HG03064 (cell line): ENCODE results near the gene CNTF.
"Not testable (repeated sequence)": the region's sequence is repeated elsewhere in the genome, so short reads cannot be mapped to it uniquely, and the experiment has no call there.

Experiments
- ATAC-seq: cut with Tn5 transposase; IDR thresholded peaks from one replicate; pipeline ENCODE4 v1.9.1; 2021; ENCODE audit warnings: low read depth; ENCODE audit not compliant: unreplicated experiment

The CNTF gene, protein sequence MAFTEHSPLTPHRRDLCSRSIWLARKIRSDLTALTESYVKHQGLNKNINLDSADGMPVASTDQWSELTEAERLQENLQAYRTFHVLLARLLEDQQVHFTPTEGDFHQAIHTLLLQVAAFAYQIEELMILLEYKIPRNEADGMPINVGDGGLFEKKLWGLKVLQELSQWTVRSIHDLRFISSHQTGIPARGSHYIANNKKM

DNA sequence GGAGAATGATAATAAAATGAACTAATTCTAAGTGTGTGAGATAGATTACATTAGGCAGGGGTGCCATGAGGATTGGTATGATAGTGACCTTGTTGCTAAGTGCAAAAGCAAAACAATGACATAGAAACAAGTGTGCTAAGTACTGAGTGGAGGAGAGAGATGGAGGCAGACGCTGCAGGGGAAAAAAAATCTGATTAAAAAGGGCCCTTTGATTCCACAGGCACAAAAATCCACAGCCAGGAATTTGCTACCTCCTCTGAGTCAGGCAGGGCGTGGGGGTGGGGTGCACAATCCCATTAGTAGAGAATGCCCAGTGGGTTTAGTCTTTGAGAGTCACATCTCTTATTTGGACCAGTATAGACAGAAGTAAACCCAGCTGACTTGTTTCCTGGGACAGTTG is at the start of gene CNTF:
CNTF (plus strand) TSS at position 322 of the 400 bp plus-strand sequence. CDS start 88 bp downstream, outside the sequence.
- no peak for ATAC-seq

DNA sequence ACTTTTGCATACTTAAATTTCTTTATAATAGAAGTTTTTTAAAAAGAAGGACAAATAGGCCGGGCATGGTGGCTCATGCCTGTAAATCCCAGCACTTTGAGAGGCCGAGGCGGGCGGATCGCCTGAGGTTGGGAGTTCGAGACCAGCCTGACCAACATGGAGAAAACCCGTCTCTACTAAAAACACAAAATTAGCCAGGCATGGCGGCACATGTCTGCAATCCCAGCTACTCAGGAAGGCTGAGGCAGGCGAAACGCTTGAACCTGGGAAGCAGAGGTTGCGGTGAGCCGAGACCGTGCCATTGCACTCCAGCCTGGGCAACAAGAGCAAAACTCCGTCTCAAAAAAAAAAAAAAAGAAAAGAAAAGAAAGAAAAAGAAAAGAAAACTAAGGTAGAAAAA is 49.6 kb upstream of the CNTF start:
- not testable (repeated sequence) for ATAC-seq

DNA sequence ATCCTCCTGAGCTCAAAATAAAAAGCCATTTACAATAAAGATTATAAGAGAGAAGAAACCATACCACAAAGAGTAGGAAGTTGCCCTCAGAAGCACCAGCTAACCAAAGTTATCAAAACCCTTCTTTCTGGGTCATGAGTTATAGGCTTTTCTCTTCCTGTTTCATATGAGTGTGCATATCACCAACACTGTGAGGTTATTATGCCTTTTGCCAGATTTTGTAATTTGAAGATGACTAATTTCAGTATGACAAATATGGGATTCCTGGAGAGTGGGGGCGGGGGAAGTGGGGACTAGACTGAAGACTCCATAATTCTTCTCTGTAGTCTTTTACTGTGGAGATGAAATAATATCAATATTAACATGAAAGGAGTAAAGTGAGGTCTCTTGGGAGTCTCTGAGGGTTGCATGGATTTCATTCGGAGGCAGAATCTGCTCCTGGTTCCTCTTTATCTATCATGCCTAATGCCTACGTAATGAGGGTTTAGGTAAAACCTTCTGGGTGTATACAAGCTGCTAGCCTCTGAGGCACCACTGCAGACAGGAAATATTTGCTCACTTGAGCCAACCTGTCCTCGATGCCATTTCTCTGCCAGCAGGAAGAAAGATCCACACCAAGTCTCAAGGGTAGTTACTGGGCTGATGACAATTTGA is 48.9 kb upstream of the CNTF start:
- ATAC-seq: no peak

DNA sequence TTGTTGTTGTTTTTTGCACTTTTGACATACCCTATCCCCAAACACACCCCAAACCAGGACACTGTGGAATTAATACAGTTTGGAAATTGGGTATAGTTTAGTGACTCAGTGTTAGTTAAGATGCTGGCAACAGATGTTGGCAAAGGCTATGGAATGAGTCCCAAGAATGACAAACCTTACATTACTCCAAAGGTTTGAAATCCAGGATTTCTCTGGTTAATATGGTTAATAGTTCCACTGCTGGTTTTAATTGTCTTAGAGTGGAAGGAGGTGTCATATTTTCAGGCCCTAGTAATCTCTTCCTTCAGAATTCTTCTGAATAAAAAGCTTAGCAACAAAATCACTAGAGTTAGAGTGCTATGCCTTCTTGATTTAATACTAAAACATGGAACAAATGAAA is 47.6 kb upstream of the CNTF start:
- ATAC-seq: no peak

DNA sequence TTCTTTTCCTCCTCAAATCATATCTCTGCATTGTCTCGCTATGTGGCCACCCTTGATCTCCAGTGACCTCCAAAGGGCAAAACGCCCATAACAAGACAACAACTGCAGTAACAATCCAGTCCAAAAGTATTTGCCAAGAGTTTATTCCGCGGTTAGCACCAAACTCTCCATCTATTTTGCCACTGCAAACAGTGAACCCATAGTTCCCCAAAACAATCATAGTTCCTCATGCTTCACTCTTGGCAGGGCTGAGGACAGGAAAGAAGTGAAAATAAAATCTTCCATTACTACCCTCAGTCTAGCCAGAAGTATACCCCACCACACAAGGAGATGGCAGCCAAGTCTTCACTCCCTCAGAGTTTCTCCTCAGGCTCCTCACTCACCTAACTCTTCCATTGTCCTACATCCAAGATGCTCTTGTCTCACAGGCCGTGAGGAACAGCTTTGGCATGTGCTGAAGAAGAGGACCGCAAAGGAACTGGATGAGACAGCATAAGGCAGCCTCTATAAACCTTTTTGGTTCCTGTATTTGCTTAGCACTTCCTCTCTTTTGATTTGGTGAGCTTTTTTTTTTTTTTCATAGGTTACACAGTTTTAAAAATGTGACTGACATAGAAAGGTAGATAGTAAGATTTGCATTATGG is 47.0 kb upstream of the CNTF start, which contains the start of gene LPXN:
LPXN (minus strand) TSS at position 480 of the 644 bp plus-strand sequence; CDS start at position 396, 84 bp downstream.
- no peak for ATAC-seq

DNA sequence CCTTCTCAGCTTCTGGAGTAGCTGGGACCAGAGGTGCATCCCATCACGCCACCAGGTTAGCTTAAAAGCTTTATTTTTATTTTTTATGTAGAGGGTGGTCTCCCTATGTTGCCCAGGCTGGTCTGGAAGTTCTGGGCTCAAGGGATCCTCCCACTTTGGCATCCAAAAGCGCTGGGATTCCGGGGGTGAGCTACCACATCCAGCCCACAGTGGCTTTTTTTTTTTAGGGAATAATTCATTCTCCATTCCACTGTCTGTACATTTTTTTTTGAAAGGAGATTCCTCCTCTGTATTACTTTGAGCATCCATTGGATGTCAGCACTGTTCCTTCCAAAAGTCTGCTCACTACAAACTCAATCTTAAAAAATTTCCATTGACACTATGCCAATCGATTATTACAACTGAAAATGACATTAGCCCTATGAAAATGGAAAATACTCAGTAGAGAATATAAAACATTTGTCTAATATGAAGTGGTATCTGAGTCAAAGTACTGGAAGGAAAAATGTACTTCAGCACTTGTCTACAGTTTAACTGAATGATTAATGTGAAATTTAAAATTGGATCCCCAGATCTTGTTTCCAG is 45.5 kb upstream of the CNTF start:
- no peak for ATAC-seq

DNA sequence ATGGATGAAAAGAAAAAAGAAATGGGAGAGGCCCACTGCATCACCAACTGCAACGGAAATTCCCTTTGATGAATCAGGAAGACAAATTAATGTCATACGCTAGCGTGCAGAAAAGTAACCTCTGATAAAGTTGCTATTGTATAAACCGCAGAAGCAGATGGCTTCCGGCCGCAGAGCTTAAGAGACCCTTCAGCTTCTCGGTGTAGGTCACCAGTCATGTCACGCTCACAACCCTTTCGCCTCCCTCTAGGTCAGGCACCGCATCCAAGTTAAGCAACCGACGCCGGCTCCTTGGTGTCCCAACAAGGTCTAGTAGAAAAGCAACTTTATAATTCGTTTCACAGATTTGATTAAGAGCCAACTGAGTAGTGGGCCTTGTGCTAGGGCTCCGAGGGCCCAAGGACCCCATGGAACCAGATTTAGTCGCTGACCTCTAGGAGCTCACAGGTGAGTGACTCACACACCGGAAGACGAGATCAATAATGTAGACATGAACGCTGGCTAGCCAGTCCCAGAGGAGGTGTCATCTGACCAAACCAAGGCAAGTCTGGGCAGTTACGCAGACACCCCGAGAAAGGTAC is 44.8 kb upstream of the CNTF start:
- ATAC-seq: peak; percentile 44

DNA sequence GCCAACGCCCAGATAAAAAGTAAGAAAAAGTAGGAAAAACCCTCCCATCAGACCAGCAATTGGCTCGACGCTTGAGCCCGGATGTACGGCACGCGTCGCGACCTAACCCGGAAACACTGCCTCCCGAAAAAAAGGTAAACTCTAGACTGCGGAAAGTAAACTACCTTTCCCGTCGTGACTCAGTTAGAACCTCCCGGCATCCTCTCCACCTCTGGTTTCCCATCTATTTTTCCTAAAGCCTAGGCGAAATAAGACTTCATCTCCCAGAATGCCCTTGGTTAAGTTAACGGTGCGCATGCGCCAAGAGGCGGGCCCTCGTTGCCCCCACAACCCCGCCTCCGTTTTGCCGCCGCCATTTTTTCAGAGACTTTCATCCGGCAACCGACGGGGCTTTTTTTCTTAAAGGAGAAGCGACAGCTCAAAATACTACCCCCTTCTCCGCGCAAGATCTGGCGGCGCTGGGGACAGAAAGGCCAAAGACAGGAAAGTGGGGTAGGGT is 44.3 kb upstream of the CNTF start:
- ATAC-seq: no peak

DNA sequence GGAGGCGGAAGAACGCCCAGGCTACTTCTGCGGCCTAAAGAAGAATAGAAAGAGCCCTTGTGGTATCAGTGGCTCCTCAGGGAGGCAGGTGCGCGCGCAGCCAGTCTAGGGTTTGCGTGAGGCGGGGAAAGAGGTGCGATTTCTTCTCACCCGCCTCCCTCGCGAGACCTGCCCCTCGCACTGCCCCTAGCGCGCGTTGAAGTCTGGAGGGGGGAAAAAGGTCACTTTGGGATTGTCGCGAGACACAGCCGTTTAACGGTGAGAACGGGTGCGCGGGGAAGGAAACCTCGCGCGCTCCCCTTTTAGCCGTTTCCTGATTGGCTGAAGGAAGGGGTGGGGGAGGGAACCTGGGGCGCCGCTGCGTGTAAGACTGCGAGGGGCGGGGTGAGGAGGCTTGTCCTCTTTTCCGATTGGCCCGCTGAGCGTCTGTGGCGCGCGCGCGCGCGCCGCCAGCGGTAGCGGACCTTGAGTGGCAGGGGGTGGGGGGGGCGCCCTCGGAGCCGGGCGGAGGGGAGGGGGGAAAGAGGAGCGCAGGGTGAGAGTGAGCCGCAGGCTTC is 43.8 kb upstream of the CNTF start, which contains the start of gene ZFP91:
ZFP91 (plus strand) TSS at position 429 of the 557 bp plus-strand sequence. CDS start 219 bp downstream, outside the sequence.
- ATAC-seq: peak; percentile 24

DNA sequence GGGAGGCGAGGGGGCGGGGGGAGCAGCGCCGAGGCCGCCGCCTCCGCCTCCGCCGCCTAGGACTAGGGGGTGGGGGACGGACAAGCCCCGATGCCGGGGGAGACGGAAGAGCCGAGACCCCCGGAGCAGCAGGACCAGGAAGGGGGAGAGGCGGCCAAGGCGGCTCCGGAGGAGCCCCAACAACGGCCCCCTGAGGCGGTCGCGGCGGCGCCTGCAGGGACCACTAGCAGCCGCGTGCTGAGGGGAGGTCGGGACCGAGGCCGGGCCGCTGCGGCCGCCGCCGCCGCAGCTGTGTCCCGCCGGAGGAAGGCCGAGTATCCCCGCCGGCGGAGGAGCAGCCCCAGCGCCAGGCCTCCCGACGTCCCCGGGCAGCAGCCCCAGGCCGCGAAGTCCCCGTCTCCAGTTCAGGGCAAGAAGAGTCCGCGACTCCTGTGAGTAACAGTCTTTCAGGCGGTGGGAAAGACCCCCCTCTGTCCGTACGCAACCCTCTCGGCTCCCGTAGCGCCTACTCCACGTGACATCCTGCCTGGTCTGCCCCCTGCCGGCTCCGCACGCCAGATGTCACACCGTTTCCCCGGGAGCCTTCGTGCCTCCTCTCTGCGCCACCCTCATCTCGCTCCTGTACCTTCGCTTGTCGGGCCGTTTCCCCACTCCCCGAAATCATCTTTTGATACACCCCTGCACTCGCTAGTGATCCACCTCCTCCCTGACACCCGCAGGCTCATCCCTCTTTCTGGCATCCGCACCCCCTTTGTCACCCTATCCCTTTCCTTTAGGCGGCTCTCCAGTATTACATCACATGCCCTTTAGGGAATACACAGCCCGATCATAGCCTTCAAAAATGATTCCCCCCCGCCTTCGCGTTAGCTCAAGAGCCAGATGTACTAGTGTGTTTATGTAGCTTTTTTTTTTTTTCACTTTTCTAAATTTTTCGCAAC is 43.0 kb upstream of the CNTF start:
- peak; percentile 40 for ATAC-seq

DNA sequence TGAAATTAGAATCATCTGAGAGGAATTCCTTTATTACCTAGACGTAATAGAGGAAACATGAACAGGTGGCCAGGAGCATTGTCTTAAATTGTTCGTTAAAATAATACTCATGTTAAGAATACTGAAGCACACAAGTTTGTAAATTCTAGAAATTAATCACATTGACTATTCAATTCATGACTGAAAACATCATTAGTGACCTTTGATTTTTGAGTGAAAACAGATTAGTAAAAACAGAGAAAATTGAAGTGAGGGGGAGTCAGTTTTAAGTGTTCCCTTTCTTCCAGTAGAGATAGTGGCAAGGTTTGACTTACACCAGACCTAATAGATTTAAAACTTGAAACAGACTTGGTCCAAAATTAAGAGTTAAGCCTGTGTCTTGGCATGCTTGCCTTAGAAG is 42.2 kb upstream of the CNTF start:
- ATAC-seq: no peak

DNA sequence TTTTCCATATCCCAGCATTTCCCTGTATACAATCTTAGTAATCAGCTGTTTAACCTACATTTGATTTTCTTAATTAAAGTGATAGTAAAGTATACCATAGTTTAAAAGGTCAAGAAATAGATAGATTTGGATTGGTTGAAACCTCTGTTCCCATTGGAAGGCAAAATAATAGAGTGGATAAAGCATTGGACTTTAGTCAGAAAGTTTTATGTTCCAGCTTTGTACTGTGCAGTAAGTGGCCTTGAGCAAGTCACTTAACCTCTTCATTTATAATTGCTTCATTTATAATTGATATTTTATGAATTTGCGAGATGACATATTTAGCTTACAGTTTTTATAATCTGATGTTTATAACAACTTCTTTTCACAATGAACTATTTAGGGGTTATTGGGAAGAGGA is 40.0 kb upstream of the CNTF start:
- no peak for ATAC-seq

DNA sequence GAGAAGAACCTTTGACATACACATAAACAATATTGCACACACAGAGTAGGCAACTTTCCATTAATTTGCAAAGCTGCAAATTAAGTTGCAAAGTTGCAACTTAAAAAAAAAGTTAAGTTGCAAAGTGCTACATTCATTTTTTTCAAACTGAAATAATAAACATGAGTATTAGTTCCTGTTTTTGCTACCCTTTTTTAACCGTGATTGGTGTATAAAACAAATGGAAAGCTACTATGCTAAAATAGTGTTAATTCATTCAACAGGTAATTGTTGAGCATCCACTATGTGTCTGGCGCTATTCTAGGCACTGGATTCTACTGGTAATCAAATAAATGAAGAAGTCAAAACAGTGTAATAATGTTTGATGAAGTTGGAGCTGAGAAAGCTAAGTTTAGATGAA is 35.5 kb upstream of the CNTF start:
- ATAC-seq: no peak

DNA sequence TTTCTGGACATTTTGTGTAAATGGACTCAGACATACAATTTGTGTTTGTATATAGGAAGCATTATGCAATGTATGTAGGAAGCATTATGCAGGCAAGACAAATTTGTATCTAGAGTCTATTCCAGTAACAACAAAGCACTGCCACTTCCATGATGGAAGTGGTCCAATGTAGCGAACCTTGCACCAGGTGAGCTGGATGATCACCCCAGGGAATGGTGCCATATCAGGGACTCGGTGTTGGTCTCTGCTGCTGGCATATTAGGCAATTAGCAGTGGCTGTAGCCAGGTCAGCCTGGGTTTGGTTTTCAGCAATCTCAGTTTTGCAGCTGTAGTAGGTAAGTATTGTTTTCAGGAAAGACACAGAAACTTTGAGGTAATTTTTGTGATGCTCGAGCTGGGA is 30.8 kb upstream of the CNTF start:
- ATAC-seq: no peak

DNA sequence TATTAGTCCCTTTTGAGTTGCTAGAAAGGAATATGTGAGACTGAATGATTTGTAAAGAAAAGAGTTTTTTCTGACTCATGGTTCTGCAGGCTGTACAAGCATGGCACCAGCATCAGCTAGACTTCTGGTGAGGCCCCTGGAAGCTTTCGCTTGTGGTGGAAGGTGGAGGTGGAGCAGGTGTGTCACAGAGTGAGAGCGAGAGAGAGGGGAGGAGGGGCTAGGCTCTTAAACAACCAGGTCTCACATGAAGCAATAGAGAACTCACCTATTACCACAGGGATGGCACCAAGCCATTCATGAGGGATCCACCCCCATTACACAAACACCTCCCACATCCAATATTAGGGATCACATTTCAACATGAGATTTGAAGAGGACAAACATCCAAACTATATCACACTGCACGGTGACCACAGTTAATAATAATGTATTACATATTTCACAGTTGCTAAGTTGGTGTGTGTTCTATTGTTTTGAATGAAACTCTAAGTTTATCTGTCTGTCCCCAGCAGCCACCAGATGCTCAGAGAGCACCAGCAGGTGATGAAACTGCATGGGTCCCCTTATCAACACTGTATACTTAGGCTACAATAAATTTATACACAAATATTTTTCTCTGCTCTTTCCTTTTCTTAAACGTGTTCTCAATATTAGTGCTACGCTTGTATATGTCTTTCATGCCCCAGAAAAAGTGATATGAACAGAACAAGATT is 29.5 kb upstream of the CNTF start:
- no peak for ATAC-seq

DNA sequence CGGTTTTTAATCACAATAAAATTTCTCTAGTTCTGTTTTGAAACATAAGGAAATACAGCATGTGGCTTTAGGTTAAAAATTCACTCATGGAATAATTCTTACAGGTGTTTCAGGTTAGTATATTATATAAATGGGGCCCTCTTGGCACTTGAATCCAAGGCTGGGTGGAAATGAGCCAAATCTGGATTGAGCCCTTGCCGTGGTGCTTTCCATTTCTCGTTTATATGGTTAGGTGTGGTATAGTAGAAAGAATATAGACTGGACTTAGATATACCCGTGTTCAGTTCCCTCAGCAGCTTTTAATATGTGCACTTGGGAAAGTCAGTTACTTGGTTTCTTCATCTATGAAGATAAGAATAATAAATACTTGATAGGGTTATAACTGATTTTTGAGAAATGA is 27.6 kb upstream of the CNTF start:
- no peak for ATAC-seq

DNA sequence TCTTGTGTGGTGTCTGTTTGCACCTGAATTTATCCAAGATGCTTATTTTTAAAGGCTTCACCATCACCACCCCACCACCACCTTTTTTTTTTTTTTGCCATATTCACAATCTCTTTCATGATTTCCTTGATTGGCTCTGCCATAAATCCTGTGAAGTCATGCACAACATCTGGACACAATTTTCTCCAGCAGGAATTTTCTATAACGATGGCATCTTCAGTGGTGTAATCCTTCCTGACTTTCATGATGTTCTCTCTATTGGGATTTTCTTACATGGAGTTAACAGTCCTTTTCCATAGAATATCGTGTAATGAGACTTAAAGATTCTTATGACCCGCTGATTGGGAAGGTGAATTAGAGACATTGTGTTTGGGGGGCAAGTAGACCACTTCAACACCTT is 25.8 kb upstream of the CNTF start:
- no peak for ATAC-seq

DNA sequence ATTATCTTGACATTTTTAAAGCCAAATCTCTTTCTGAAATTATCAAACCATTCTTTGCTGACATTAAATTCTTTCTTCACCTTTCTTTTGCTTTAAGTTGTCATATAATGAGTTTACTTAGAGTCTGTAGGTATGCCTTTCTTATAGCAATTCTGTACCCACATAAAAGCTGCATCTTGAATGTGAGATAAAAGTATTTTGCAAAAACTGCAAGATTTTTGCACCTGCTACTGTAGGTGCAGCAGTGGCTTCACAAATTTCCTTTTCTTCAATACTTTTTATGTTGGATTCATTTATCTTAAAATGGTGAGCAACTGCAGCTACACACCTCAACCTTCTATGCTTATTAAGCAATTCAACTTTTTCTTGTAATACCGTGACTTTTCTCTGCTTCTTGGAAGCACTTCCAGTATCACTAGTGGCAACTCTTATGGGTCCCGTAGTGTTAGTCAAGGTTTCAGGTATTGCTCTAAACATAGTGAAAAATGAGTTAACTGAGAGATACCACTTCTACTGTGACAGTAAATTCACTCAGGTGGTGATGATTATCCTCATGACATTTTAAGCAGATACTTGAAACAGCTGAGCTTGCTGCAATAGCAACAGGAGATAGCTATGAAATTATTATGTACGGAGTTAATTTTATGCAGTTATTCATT is 24.9 kb upstream of the CNTF start:
- ATAC-seq: no peak
